Right renal pelvis (tissue), 4 donors: ENCODE results near the gene NUTM1. TPM values are rescaled to one million over a fixed set of nuclear protein-coding genes. Genes with fewer than 3 reads are reported as not detected.
"Not testable (repeated sequence)": the region's sequence is repeated elsewhere in the genome, so short reads cannot be mapped to it uniquely, and the experiment has no call there.

Source experiments
- DNase-seq, 4 donors: peaks; one replicate each; pipeline ENCODE4 v3.0.0-alpha.2; 2013; ENCODE audit warnings: low read depth in 4 of 4, low spot score in 3 of 4, missing footprints in 1 of 4
- polyA plus RNA-seq, 4 donors: library from polyadenylated mRNA; unstranded; fragments of 120-200 nt; gene quantifications; one replicate each; pipeline ENCODE4 v1.2.1, GENCODE V29; 2013; ENCODE audit not compliant: insufficient read length in 4 of 4

The NUTM1 gene
- polyA plus RNA-seq, 4 donors, result 0.04 to 0.06 TPM; not detected in 2

DNA sequence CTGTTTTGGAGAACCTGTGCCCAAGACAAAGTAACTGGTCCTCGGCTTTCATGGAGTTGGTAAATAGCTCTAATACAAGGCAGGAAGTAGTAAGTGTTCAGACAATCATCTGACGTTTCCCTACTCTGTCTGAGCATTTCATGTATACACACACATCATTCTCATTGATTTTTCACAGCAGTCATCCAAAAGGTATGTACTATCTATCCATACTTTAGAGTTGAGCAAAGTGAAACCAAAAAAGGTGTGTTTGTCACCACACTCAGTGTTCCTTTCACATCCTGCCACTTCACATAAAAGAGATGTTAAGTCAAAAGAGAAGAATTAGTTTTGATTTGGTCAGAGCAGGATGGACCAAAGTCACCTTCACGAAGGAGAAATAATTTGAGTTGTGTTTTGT lies 60.8 kb downstream of the NUTM1 start:
- not testable (repeated sequence) for DNase-seq

Other genes with a start within 250 kb of the NUTM1 start
- 100 to 1,000 TPM in 1 of 4 donors, 10 to 100 TPM in 3; 91.7 to 101 (median 98.2) TPM for gene EMC7, start 241.5 kb upstream of the NUTM1 start, polyA plus RNA-seq
- gene PGBD4, start 241.2 kb upstream of the NUTM1 start, polyA plus RNA-seq, result 1 to 10 TPM; 1.5 to 2.2 (median 2.0) TPM
- 10 to 100 TPM; 47.4 to 70.3 (median 54.3) TPM for gene KATNBL1, start 133.2 kb upstream of the NUTM1 start, polyA plus RNA-seq
- 100 to 1,000 TPM; 125 to 140 (median 134) TPM for gene EMC4, start 118.3 kb upstream of the NUTM1 start, polyA plus RNA-seq
- 10 to 100 TPM; 18.7 to 24.4 (median 21.1) TPM for gene SLC12A6, start 5.5 kb upstream of the NUTM1 start, polyA plus RNA-seq
- gene NOP10, start 179 bp upstream of the NUTM1 start, polyA plus RNA-seq, result 100 to 1,000 TPM; 122 to 148 (median 139) TPM
- gene LPCAT4, start 23.9 kb downstream of the NUTM1 start, polyA plus RNA-seq, result 10 to 100 TPM; 35.6 to 44.6 (median 40.3) TPM
- 10 to 100 TPM; 59.9 to 92.0 (median 74.8) TPM for gene GOLGA8A, start 94.5 kb downstream of the NUTM1 start, polyA plus RNA-seq
- gene GOLGA8B, start 240.3 kb downstream of the NUTM1 start, polyA plus RNA-seq, result 100 to 1,000 TPM in 1 of 4 donors, 10 to 100 TPM in 3; 61.8 to 141 (median 75.8) TPM